Nephron (organoid): ENCODE measurements around the gene MAP2K7.

Experiments used
- H3K27ac Mint-ChIP-seq, 3 experiments: 2 replicates each; pipeline ENCODE4 v1.8.0; 2020; ENCODE audit warnings: mixed read lengths in 3 of 3, mild to moderate bottlenecking in 2 of 3, moderate library complexity in 1 of 3
- H3K27me3 Mint-ChIP-seq: 2 replicates; pipeline ENCODE4 v1.8.0; 2021; ENCODE audit warnings: low read depth, mild to moderate bottlenecking, moderate library complexity, mixed read lengths
- H3K36me3 Mint-ChIP-seq: 2 replicates; pipeline ENCODE4 v1.8.0; 2020; ENCODE audit warnings: low read depth, mixed read lengths
- H3K4me1 Mint-ChIP-seq: 2 replicates; pipeline ENCODE4 v1.8.0; 2020; ENCODE audit warnings: mixed read lengths
- H3K4me3 Mint-ChIP-seq, 3 experiments: 2 replicates each; pipeline ENCODE4 v1.8.0; 2020; ENCODE audit warnings: mild to moderate bottlenecking in 3 of 3, mixed read lengths in 3 of 3, moderate library complexity in 2 of 3
- H3K9me3 Mint-ChIP-seq: 2 replicates; pipeline ENCODE4 v1.8.0; 2020; ENCODE audit warnings: mixed read lengths
- CTCF ChIP-seq, 3 experiments: fragments of 200-600 bp; sonication (generic); IDR thresholded peaks; one replicate each; pipeline ENCODE4 v1.5.0; 2021; ENCODE audit warnings: antibody characterized with exemption in 3 of 3; ENCODE audit not compliant: unreplicated experiment in 3 of 3

MAP2K7 gene

GRCh38 chr19:7931221-7932061, 27.8 kb downstream of the MAP2K7 start:
- Mint-ChIP-seq H3K27me3 (no peaks in the 10 kb centered on the region), H3K36me3 (peaks cover 11% of the 10 kb centered on the region), H3K4me3 (no peak overlapping the region)

GRCh38 chr19:7932276-7932929, 28.7 kb downstream of the MAP2K7 start:
- TF ChIP-seq CTCF (IDR thresholded peaks at IDR 0.05; ENCODE audit: unreplicated experiment in 3 of 3), result no peak
- Mint-ChIP-seq H3K36me3 (peaks cover 14% of the 10 kb centered on the region), H3K4me3 (no peak overlapping the region), H3K4me1 (peaks cover 12% of the 10 kb centered on the region), H3K27ac (no peak overlapping the region), H3K9me3 (no peaks in the 10 kb centered on the region), H3K27me3 (no peaks in the 10 kb centered on the region)

More at GRCh38 chr19:7931221-7932061, 27.8 kb downstream of the MAP2K7 start:
- Mint-ChIP-seq H3K4me1 (peaks cover 15% of the 10 kb centered on the region), H3K9me3 (no peaks in the 10 kb centered on the region), H3K27ac (no peak overlapping the region)
- TF ChIP-seq CTCF (IDR thresholded peaks at IDR 0.05; ENCODE audit: unreplicated experiment in 3 of 3), result no peak

- H3K27me3 Mint-ChIP-seq, result no peaks in the 10 kb centered on the region
- no peak overlapping the region for H3K27ac Mint-ChIP-seq
- no peak overlapping the region for H3K4me3 Mint-ChIP-seq
- no peak for TF ChIP-seq CTCF (IDR thresholded peaks at IDR 0.05; ENCODE audit: unreplicated experiment in 3 of 3)
- no peaks in the 10 kb centered on the region for H3K9me3 Mint-ChIP-seq
- H3K36me3 Mint-ChIP-seq, result peaks cover 19% of the 10 kb centered on the region
- H3K4me1 Mint-ChIP-seq, result peaks cover 12% of the 10 kb centered on the region
These were observed 29.2 kb downstream of the MAP2K7 start for GRCh38 chr19:7932930-7933300.

- no peak overlapping the region for H3K4me3 Mint-ChIP-seq
- H3K27me3 Mint-ChIP-seq, result no peaks in the 10 kb centered on the region
These were observed 29.7 kb downstream of the MAP2K7 start for GRCh38 chr19:7933411-7933810.

DNA sequence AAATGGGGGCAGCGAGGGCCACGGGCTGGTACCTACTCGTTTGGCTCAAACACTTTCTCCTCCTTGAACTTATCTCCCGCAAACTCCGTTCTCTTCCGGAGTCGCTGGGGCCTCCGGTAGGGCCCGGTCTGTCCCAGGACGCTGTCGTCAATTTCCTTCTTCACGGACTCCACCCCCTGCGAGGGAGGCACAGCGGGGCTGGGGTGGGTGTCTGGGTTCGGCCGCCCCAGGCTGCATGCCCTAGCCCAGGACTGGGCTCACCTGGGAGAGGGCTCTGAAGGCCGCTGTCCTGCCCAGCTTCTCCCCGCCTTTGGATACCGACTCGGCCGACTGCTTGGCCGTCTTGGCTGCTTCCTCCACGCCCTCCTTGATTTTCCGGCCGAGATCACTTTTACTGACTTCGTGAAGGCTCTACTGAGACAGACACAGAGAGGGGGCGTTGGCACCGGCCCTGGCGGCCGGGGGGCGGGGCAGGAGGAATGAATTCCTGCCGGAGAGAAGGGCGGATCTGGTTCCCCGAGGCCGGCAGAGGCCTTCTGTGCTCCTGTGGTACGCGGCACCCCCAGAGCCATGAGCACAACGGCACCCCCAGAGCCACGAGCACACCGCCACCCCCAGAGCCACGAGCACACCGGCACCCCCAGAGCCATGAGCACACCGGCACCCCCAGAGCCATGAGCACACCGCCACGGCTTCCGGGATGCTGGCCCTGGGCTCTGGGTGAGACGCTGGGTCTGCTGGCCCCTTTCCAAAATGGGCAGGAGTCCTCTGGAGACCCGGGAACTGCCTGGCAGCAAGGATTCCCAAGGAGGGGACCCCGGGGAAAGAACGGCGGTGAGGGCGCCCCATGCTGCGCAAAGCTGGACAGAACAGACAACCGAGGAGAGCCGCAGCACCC, 30.4 kb downstream of the MAP2K7 start:
- Mint-ChIP-seq H3K36me3 (peaks cover 21% of the 10 kb centered on the region), H3K9me3 (no peaks in the 10 kb centered on the region), H3K27ac (no peak overlapping the region), H3K27me3 (no peaks in the 10 kb centered on the region), H3K4me1 (peaks cover 1% of the 10 kb centered on the region), H3K4me3 (no peak overlapping the region)
- no peak for TF ChIP-seq CTCF (IDR thresholded peaks at IDR 0.05; ENCODE audit: unreplicated experiment in 3 of 3)

More at GRCh38 chr19:7933411-7933810, 29.7 kb downstream of the MAP2K7 start:
- Mint-ChIP-seq H3K9me3 (no peaks in the 10 kb centered on the region), H3K27ac (no peak overlapping the region), H3K36me3 (peaks cover 18% of the 10 kb centered on the region), H3K4me1 (peaks cover 8% of the 10 kb centered on the region)
- TF ChIP-seq CTCF (IDR thresholded peaks at IDR 0.05; ENCODE audit: unreplicated experiment in 3 of 3), result peak in 1 of 3 experiments; percentile 24
